ENCODE data around the gene CACNA1I. TPM values are rescaled to one million over a fixed set of nuclear protein-coding genes. Genes with fewer than 3 reads are reported as not detected.

CACNA1I gene
- total RNA-seq, 1 donor from 2014 or later = not detected

GRCh38 chr22:39595622-39596172 is 25.1 kb downstream of the CACNA1I start:
- DNase-seq (ENCODE audit: low read depth) = no peak

GRCh38 chr22:39596601-39597000 is 26.0 kb downstream of the CACNA1I start:
- DNase-seq (ENCODE audit: low read depth) = no peak

GRCh38 chr22:39597236-39597869 is 26.8 kb downstream of the CACNA1I start:
- no peak for DNase-seq (ENCODE audit: low read depth)

DNA sequence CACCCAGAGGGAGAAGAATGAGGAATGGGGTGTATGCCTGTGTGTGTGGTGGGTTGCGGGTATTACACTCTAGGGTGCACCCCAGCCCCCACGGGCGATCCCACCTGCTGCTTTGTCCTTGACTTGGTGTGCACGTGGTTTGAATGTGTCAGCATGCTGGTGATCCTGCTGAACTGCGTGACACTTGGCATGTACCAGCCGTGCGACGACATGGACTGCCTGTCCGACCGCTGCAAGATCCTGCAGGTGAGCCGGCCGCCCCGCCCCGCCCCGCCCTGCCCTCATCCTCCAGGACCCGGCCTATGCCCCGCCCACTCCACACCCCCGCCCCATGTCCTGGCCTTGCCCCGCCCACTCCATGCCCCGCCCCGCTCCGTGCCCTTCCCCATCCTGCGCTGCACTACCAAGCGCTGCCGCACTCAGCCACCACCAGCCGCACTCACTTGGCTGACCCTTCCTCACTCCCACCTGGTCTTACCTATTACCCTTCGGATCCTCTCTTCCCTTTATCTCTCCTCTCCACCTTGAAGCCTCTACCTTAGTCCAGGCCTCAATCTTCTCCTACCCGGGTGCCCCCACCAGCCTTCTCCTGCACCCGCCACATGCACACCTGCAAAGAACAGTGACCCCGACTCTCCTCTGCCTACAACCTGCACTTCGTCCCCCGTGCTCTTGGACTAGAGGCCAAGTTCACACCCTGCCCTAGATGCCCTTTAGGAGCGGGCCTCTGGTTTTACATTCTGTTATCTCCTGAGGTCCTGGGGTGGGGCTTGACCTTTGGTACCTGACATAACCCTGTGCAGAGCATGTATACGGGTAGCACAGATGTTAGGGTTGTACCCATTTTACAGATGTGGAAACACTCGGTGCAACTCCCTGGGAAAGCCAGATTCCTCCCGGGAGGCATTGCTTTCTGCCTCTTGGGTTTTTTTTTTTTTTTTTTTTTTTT is 27.7 kb downstream of the CACNA1I start:
- no peak for DNase-seq (ENCODE audit: low read depth)

DNA sequence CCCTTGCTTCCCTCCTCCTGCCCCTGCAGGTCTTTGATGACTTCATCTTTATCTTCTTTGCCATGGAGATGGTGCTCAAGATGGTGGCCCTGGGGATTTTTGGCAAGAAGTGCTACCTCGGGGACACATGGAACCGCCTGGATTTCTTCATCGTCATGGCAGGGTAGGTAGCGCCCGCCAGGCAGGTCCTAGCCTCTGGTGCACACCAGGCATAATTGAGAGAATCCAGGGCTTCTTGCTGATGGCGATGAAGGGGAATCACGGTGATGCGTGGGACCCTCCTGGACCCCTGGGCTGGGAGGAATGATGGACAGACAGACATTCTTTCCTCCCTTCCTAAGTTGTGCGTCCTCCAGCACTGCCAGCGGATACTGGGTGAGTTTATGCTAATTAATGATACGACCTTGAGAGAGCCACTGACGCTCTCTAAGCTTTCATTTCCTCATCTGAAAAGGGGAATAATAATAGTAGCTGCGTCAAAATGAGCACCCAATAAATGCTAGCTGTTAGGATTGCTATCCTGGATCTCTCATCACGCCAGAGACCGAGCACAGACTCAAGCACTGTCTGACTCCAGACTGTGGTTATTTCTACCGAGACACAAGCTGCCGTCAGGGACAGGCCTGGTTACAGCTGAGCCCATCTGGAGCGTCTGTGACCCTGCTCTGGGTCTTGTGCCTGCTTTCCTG is 30.1 kb downstream of the CACNA1I start:
- no peak for DNase-seq (ENCODE audit: low read depth)

- no peak for DNase-seq (ENCODE audit: low read depth)
Observed at GRCh38 chr22:39601180-39601535, 30.6 kb downstream of the CACNA1I start.

- no peak for DNase-seq (ENCODE audit: low read depth)
Observed at GRCh38 chr22:39603345-39603744, 32.8 kb downstream of the CACNA1I start.

- DNase-seq (ENCODE audit: low read depth) = no peak
Observed at GRCh38 chr22:39610246-39610645, 39.7 kb downstream of the CACNA1I start.

- DNase-seq (ENCODE audit: low read depth) = no peak
Observed at GRCh38 chr22:39610766-39611165, 40.2 kb downstream of the CACNA1I start.

DNA sequence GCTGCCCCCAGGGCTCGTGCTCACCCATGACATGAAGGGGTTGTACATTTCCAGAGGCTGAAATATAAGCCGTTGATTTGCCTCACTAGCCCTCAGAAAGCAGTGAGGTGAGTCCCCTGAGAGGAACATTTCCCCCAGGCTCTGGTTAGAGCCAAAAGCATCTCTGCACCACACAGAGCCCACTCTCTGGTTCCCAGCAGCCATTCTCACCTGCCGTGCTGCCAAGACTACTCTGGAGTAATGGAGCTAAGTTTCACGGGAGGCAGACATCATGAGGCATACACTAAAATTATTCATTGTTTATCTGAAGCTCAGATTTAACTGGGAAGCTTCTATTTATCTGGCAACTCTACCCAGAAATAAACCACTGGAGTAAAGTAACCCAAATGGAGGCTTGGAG is 40.8 kb downstream of the CACNA1I start:
- no peak for DNase-seq (ENCODE audit: low read depth)

DNA sequence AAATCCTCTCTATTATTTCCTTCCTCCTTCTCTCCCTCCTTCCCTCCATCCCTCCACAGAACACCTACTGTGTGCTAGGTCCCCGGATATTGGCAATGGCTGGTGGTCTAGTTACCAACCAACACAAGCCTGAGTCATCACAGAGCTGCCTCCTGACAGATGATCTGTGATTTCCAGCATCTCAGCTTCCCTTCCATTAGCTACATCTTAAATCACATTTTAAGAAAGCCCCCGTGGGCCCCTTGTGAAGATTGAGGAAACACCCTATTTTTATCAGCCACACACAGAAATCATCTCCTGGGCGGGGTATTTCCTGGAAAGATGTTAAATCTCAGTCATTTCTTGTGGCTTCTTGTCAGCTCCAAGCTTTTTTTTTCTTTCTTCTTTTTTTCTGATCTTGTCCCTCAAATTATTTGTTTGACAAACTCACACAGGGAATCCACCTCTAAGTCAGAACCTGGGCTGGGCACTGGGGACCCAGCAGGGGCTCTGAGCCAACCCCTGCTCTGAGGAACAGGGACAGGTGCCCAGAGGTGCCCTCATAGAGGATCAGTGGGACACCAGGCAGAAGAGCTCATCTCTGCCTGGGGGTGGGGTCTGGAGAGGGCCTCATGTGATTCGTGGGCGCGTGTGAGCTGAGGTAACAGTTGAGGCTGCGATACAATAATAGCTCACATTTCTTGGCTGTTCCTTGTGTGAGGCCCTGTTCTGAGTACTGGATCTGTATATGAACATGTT is 42.4 kb downstream of the CACNA1I start:
- peak; percentile 12 for DNase-seq (ENCODE audit: low read depth)

- no peak for DNase-seq (ENCODE audit: low read depth)
Observed at GRCh38 chr22:39613549-39613921, 43.0 kb downstream of the CACNA1I start.

GRCh38 chr22:39614442-39614841 is 43.9 kb downstream of the CACNA1I start:
- DNase-seq (ENCODE audit: low read depth) = no peak

- no peak for DNase-seq (ENCODE audit: low read depth)
Observed at GRCh38 chr22:39616051-39616450, 45.5 kb downstream of the CACNA1I start.

GRCh38 chr22:39616781-39617180 is 46.2 kb downstream of the CACNA1I start:
- DNase-seq (ENCODE audit: low read depth) = no peak

DNA sequence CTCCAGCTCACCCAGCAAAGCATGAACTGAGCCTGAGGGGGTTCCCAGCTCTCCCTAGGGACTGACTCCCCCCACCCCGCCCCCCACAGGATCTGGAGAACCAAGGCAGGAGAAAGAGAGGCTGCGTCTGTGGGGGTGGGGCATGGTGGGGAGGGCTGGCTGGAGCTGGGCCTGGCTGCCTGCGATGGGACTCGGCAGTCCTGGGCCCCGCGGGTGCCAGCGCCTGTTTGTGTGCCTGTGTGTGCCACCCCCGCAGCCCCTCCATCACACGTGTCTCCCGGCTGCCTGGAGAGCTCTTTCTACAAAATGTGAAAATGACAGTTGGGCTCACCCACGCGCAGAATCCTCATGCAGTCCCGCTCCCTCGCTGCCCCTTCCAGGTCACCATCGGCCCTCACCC is 46.8 kb downstream of the CACNA1I start:
- DNase-seq (ENCODE audit: low read depth) = no peak

DNA sequence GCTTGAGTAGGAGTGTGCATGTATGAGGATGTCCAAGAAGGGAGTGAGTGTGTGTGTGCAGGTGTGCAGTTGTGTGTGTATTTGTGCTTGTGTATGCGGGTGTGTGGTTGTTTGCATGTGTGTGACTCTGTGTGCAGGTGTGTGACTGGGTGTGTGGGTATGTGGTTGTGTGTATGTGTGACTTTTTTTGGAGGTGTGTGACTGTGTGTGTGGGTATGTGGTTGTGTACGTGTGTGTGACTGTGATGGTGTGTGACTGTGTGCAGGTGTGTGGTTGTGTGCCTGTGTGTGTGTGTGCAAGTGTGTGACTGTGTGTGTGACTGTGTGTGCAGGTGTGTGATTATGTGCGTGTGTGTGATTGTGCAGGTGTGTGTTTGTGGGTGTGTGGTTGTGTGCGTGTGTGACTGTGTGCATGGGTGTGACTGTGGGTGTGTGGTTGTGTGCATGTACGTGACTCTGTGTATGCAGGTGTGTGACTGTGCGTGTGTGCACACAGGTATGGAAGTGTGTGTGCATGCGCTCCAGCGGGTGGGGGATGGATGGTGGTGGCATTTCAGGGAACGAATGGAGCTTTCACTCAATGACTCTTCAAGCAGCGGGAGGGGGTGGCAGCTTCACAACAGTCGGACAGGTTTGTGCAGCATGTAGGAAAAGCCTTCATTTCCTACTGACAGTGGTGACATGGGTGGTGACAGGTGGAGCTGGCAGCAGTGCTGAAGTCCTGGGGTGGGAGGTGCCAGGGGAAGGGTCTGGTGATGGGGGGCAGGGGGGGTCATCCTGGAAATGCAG is 47.6 kb downstream of the CACNA1I start:
- DNase-seq (ENCODE audit: low read depth) = no peak

- no peak for DNase-seq (ENCODE audit: low read depth)
Observed at GRCh38 chr22:39618996-39619530, 48.5 kb downstream of the CACNA1I start.

- DNase-seq (ENCODE audit: low read depth) = no peak
Observed at GRCh38 chr22:39620924-39621690, 50.6 kb downstream of the CACNA1I start.
